ENCODE results near the gene HOXC9. TPM values are rescaled to one million over a fixed set of nuclear protein-coding genes. Genes with fewer than 3 reads are reported as not detected.

HOXC9 gene
- total RNA-seq, 2 donors from 2014 or later = not detected

- TF ChIP-seq CTCF (IDR thresholded peaks at IDR 0.05) = no peak
- Histone ChIP-seq H3K9me3 (no peaks in the 10 kb centered on the region), H3K36me3 (no peaks in the 10 kb centered on the region), H3K27ac (no peak overlapping the region), H3K4me3 (peak overlapping the region in 1 of 2 donors; percentile 32), H3K27me3 (peaks cover 72 to 90% of the 10 kb centered on the region in 2 donors), H3K4me1 (peaks cover 0 to 29% of the 10 kb centered on the region in 2 donors)
- no peak for DNase-seq (ENCODE audit: low spot score)
Measured at GRCh38 chr12:53973236-53974042, 26.5 kb upstream of the HOXC9 start.

GRCh38 chr12:53974084-53975063, 25.6 kb upstream of the HOXC9 start, which contains the start of gene HOTAIR:
Gene HOTAIR (minus strand): TSS chr12:53974954.
- H3K9me3 ChIP-seq = no peaks in the 10 kb centered on the region
- H3K36me3 ChIP-seq = no peaks in the 10 kb centered on the region
- peaks cover 67 to 88% of the 10 kb centered on the region in 2 donors for H3K27me3 ChIP-seq
- H3K4me1 ChIP-seq = peaks cover 0 to 29% of the 10 kb centered on the region in 2 donors
- no peak for DNase-seq (ENCODE audit: low spot score)
- TF ChIP-seq CTCF (IDR thresholded peaks at IDR 0.05) = no peak
- peak within 1 kb of the TSS in 1 of 2 donors; percentile 32 for H3K4me3 ChIP-seq
- H3K27ac ChIP-seq = no peak within 1 kb of the TSS

GRCh38 chr12:53975064-53975471, 24.9 kb upstream of the HOXC9 start:
- peaks cover 64 to 81% of the 10 kb centered on the region in 2 donors for H3K27me3 ChIP-seq
- no peak for TF ChIP-seq CTCF (IDR thresholded peaks at IDR 0.05)
- no peaks in the 10 kb centered on the region for H3K9me3 ChIP-seq
- DNase-seq (ENCODE audit: low spot score) = no peak
- peak overlapping the region in 1 of 2 donors; percentile 32 for H3K4me3 ChIP-seq
- H3K4me1 ChIP-seq = peaks cover 0 to 29% of the 10 kb centered on the region in 2 donors
- no peak overlapping the region for H3K27ac ChIP-seq
- H3K36me3 ChIP-seq = no peaks in the 10 kb centered on the region

GRCh38 chr12:53975479-53976152, 24.3 kb upstream of the HOXC9 start:
- no peak for TF ChIP-seq CTCF (IDR thresholded peaks at IDR 0.05)
- peaks cover 59 to 76% of the 10 kb centered on the region in 2 donors for H3K27me3 ChIP-seq
- H3K27ac ChIP-seq = no peak overlapping the region
- no peak for DNase-seq (ENCODE audit: low spot score)
- H3K4me1 ChIP-seq = peaks cover 0 to 29% of the 10 kb centered on the region in 2 donors
- no peaks in the 10 kb centered on the region for H3K9me3 ChIP-seq
- no peaks in the 10 kb centered on the region for H3K36me3 ChIP-seq
- H3K4me3 ChIP-seq = no peak overlapping the region

GRCh38 chr12:53976172-53976822, 23.7 kb upstream of the HOXC9 start:
- no peak for TF ChIP-seq CTCF (IDR thresholded peaks at IDR 0.05)
- DNase-seq (ENCODE audit: low spot score) = no peak
- Histone ChIP-seq H3K36me3 (no peaks in the 10 kb centered on the region), H3K27me3 (peaks cover 60 to 72% of the 10 kb centered on the region in 2 donors), H3K27ac (no peak overlapping the region), H3K4me1 (peaks cover 0 to 29% of the 10 kb centered on the region in 2 donors), H3K9me3 (no peaks in the 10 kb centered on the region), H3K4me3 (no peak overlapping the region)
